GM12891 (cell line): ENCODE data around the gene HLX.

Experiments
- POLR2A ChIP-seq: IDR thresholded peaks from 2 replicates; pipeline ENCODE4 v1.6.1; 2011; ENCODE audit warnings: low read depth, low read length, control low read depth
- POLR2AphosphoS5 ChIP-seq: IDR thresholded peaks from 2 replicates; pipeline ENCODE4 v1.6.1; 2011; ENCODE audit warnings: low read depth, low read length, control low read depth
- POU2F2 ChIP-seq: IDR thresholded peaks from 2 replicates; pipeline ENCODE4 v1.6.1; 2011; ENCODE audit warnings: low read depth, mild to moderate bottlenecking, control low read depth, low read length, moderate library complexity
- SPI1 ChIP-seq: IDR thresholded peaks from 2 replicates; pipeline ENCODE4 v1.6.1; 2011; ENCODE audit warnings: low read depth, low read length, control low read depth
- TAF1 ChIP-seq: IDR thresholded peaks from 2 replicates; pipeline ENCODE4 v1.6.1; 2011; ENCODE audit warnings: low read depth, low read length, control low read depth

DNA sequence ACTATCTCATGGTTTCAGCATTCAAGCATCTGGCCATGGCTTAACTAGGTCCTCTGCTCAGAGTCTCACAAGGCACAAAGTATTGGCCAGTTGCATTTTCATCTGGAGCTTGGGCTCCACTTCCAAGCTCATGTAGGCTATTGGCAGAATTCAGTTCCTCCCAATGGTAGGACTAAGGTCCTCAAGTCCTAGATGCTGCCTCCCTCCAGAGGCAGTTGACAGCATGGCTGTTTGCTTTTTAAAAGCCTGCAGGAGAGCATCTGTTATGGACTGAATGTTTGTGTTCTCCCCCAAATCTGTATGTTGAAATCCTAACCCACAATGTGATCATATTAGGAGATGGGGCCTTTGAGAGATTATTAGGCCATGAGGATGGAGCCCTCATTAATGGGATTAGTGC lies 38.0 kb upstream of the HLX start:
- no peak for TF ChIP-seq POLR2AphosphoS5
- TF ChIP-seq POLR2A: no peak
- no peak for TF ChIP-seq POU2F2
- TF ChIP-seq TAF1: no peak
- TF ChIP-seq SPI1: no peak
